GM10266 (cell line): ENCODE results near the gene SLC66A2.

Experiments used
- DNase-seq: peaks from one replicate; pipeline ENCODE4 v3.0.0; 2012; ENCODE audit errors: extremely low spot score
- TF ChIP-seq, protein P1 (sequence below): IDR thresholded peaks from 2 replicates; pipeline ENCODE4 v1.5.1; 2012; ENCODE audit warnings: mild to moderate bottlenecking, low read depth; ENCODE audit not compliant: control insufficient read depth, insufficient read depth; ENCODE audit errors: missing control alignments

The SLC66A2 gene

DNA sequence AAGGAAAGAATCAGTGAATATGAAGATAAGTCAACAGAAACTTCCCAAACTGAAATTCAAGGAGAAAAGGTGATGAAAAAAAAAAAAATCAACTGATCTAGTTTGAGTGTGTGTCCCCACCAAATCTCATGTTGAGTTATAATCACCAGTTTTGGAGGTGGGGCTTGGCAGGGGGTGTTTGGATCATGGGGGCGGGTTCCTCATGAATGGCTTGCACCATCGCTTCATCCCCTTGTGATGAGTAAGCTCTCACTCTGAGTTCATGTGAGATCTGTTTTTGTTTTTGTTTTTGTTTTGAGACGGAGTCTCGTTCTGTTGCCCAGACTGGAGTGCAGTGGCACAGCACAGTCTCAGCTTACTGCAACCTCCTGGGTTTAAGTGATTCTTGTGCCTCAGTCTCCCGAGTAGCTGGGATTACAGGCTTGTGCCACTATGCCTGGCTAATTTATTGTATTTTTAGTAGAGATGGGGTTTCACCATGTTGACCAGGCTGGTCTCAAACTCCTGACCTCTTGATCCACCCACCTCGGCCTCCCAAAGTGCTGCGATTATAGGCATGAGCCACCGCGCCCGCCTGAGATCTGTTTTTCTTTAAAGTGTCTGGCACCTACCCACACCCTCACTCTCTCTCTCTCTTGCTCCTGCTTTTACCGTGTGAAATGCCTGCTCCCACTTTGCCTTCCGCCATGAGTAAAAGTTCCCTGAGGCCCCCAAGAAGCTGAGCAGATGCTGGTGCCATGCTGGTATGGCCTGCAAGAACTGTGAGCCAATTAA lies 4.0 kb upstream of the SLC66A2 start:
- no peak for DNase-seq
- TF ChIP-seq, protein P1, sequence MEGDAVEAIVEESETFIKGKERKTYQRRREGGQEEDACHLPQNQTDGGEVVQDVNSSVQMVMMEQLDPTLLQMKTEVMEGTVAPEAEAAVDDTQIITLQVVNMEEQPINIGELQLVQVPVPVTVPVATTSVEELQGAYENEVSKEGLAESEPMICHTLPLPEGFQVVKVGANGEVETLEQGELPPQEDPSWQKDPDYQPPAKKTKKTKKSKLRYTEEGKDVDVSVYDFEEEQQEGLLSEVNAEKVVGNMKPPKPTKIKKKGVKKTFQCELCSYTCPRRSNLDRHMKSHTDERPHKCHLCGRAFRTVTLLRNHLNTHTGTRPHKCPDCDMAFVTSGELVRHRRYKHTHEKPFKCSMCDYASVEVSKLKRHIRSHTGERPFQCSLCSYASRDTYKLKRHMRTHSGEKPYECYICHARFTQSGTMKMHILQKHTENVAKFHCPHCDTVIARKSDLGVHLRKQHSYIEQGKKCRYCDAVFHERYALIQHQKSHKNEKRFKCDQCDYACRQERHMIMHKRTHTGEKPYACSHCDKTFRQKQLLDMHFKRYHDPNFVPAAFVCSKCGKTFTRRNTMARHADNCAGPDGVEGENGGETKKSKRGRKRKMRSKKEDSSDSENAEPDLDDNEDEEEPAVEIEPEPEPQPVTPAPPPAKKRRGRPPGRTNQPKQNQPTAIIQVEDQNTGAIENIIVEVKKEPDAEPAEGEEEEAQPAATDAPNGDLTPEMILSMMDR, result no peak

- TF ChIP-seq, protein P1, result no peak
- no peak for DNase-seq
Measured at GRCh38 chr18:79954791-79955190, 3.3 kb upstream of the SLC66A2 start.

- no peak for DNase-seq
- TF ChIP-seq, protein P1, result no peak
Measured at GRCh38 chr18:79953971-79954651, 2.7 kb upstream of the SLC66A2 start.

DNA sequence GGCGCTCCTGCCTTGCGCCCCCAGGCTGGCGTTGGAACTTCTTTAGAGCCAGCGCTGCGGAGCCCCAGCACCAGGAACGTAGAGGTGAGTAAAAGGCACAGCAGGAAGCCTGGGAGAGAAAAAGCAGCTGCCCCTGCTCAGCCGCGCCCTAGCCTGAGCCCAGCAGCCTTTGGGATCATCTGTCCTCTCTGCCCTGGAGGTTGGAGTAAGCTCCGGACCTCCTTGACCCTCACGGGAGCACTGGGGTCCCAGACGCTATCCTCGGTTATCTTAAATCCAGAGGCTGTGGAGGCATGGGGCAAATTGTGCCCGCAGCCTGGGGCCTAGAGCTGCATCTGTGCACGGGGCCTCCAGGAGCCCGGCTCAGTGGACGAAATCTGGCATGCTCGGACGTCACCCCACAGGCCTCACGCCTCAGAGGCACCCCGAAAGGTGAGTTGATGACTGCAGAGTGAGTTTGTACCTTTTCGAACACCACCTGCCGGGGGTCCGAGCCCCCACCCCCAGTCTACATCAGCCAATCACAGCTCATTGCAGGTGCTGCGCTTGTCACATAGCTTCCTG lies 1.6 kb upstream of the SLC66A2 start:
- TF ChIP-seq, protein P1, result no peak
- DNase-seq, result no peak

GRCh38 chr18:79952456-79952995 lies 1.1 kb upstream of the SLC66A2 start:
- DNase-seq, result no peak
- TF ChIP-seq, protein P1, result no peak

DNA sequence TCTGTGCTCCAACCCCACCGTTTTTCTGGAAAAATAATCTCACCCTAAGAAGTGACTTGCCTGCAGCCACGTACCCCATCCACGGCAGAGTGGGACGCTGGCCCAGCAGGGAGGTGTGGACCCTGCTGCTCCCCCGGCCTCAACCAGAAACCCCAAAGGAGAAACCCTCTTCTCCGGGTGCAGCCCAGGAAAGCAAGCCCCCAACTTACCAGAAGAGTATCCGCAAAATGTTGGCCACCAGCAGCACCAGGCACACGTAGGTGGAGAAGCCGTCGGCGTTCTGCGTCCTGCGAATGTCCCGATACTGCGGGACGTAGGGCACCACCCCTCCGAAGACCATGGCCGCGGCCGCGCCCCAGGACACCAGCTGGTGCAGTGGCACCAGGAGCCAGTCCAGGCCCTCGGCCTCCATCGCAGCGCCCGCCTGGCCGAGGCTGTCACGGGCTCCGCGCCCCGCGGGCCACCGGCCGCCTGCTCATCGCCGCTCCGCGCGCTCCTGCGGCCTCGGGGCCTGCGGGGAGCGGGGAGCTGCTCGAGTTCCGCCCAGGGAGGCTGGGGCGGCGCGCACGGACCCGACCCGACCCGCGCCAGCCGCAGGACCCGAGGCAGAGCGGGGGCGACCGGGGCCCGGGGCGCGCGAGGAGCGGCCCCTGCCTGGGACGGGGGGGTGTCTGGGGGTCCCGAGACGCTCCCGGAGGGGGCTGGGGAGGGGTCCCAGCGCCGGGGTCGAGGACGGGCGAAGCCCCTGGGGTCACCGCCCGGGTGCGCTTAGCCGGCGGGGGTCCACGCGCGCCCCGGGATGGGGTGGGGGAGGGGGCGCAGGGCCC lies 725 bp downstream of the SLC66A2 start:
- DNase-seq, result peak; percentile 48
- TF ChIP-seq, protein P1, result no peak
